HepG2 (cell line): ENCODE results near the gene YTHDF1. TPM values are rescaled to one million over a fixed set of nuclear protein-coding genes. Genes with fewer than 3 reads are reported as not detected.

ENCODE experiments used
- ATAC-seq: fragments of 200-7000 bp; cut with Tn5 transposase; 3 replicates; pipeline ENCODE4 v1.9.1; 2020; ENCODE audit warnings: mild to moderate bottlenecking, moderate library complexity
- BruUV-seq: library from RNA; stranded (reverse); fragments of 400-500 nt; replicated peaks from 2 replicates; lab custom pipeline; 2021; lab: Mats Ljungman, UMichigan
- CTCF ChIA-PET: fragments of 300-600 bp; formaldehyde crosslinking; extraction: SDS; loops from one replicate; lab custom pipeline; 2021; ENCODE audit warnings: low total read pairs, inconsistent platforms, low intra/inter-chr PET ratio; lab: Yijun Ruan, JAX
- POLR2A ChIA-PET: fragments of 350-600 bp; sonication (Branson Sonifier 250); formaldehyde crosslinking; loops from one replicate; lab custom pipeline; 2020; ENCODE audit warnings: antibody characterized with exemption, inconsistent platforms; lab: Yijun Ruan, JAX
- DNase-seq: peaks from one replicate; pipeline ENCODE4 v3.0.0-alpha.2; 2015; ENCODE audit warnings: low spot score
- FAIRE-seq: peaks from 3 replicates; lab custom pipeline; 2011; peaks lifted over from hg19 to GRCh38; lab: Jason Lieb, UNC
- H2AFZ ChIP-seq: one replicate; pipeline ENCODE4 v1.6.1; 2011; ENCODE audit warnings: low read length, inconsistent platforms
- H3K27ac ChIP-seq: fragments of 300-600 bp; 3 replicates; pipeline ENCODE4 v1.8.0; 2011; ENCODE audit warnings: mixed run types, mild to moderate bottlenecking, mixed read lengths, low read length, inconsistent platforms; ENCODE audit not compliant: insufficient read depth; ENCODE audit errors: extremely low read length
- H3K27me3 ChIP-seq, 2 experiments: fragments of 200-600 bp in 1 of 2; 2 replicates in 1 of 2; 3 replicates in 1 of 2; pipeline versions ENCODE4 v1.6.0 to v1.8.0; 2011; ENCODE audit warnings: low read length in 2 of 2, mild to moderate bottlenecking in 2 of 2, moderate library complexity in 2 of 2, inconsistent platforms in 1 of 2; ENCODE audit not compliant: insufficient read depth in 2 of 2, control insufficient read depth in 1 of 2
- H3K36me3 ChIP-seq, 2 experiments: fragments of 200-600 bp in 1 of 2; replicated peaks in 1 of 2; 2 replicates in 1 of 2; 3 replicates in 1 of 2; pipeline versions ENCODE4 v1.5.1 to v1.8.0; 2011; ENCODE audit warnings: low read length in 2 of 2, inconsistent platforms in 1 of 2; ENCODE audit not compliant: insufficient read depth in 2 of 2, control insufficient read depth in 1 of 2
- H3K4me1 ChIP-seq: 2 replicates; pipeline ENCODE4 v1.5.1; 2012; ENCODE audit warnings: low read length, inconsistent platforms; ENCODE audit not compliant: insufficient read depth
- H3K4me2 ChIP-seq: 2 replicates; pipeline ENCODE4 v1.6.0; 2011; ENCODE audit warnings: low read depth, low read length, inconsistent platforms
- H3K4me3 ChIP-seq, 3 experiments: fragments of 200-600 bp in 1 of 3; sonication (generic), shearing (Covaris generic) in 1 of 3; replicated peaks in 1 of 3; 2 replicates each; pipeline ENCODE4 v1.5.1; 2011 to 2016; ENCODE audit warnings: low read length in 3 of 3, inconsistent platforms in 2 of 3, low read depth in 2 of 3, mild to moderate bottlenecking in 2 of 3, control low read depth in 1 of 3, mixed read lengths in 1 of 3; ENCODE audit not compliant: insufficient read depth in 1 of 3
- H3K79me2 ChIP-seq: one replicate; pipeline ENCODE4 v1.6.1; 2011; ENCODE audit warnings: low read length, inconsistent platforms; ENCODE audit not compliant: insufficient read depth
- H3K9ac ChIP-seq: 2 replicates; pipeline ENCODE4 v1.6.0; 2011; ENCODE audit warnings: mild to moderate bottlenecking, low read depth, low read length, inconsistent platforms; ENCODE audit not compliant: insufficient read depth
- H3K9me3 ChIP-seq: 2 replicates; pipeline ENCODE4 v1.5.1; 2012; ENCODE audit warnings: mild to moderate bottlenecking, low read length
- H4K20me1 ChIP-seq: 2 replicates; pipeline ENCODE4 v1.6.0; 2011; ENCODE audit warnings: inconsistent platforms, mild to moderate bottlenecking, low read length, moderate library complexity; ENCODE audit not compliant: insufficient read depth
- CBX5 ChIP-seq: sonication (generic); formaldehyde crosslinking; IDR thresholded peaks from 2 replicates; pipeline ENCODE4 v1.4.0; 2020; ENCODE audit warnings: missing genetic modification reagents, borderline replicate concordance
- DRAP1 ChIP-seq: IDR thresholded peaks from 2 replicates; pipeline ENCODE4 v1.6.1; 2016; ENCODE audit warnings: missing genetic modification reagents, missing compliant biosample characterization
- KDM5B ChIP-seq: sonication (generic); formaldehyde crosslinking; IDR thresholded peaks from 2 replicates; pipeline ENCODE4 v1.4.0; 2020; ENCODE audit warnings: missing genetic modification reagents, mild to moderate bottlenecking, borderline replicate concordance
- MAZ ChIP-seq, 2 experiments: sonication (generic) in 1 of 2; formaldehyde crosslinking in 1 of 2; IDR thresholded peaks; 2 replicates each; pipeline versions ENCODE4 v1.5.0 to v1.6.1; 2012 to 2020; ENCODE audit warnings: low read depth in 2 of 2, mild to moderate bottlenecking in 2 of 2, borderline replicate concordance in 1 of 2, improper control_type of control experiment in 1 of 2, low read length in 1 of 2, missing genetic modification reagents in 1 of 2, moderate library complexity in 1 of 2
- PHF5A ChIP-seq: IDR thresholded peaks from one replicate; pipeline ENCODE4 v1.6.1; 2018; ENCODE audit warnings: low read depth, missing genetic modification reagents; ENCODE audit not compliant: unreplicated experiment
- RARG ChIP-seq: sonication (generic); formaldehyde crosslinking; IDR thresholded peaks from 2 replicates; pipeline ENCODE4 v1.4.0; 2020; ENCODE audit warnings: low read depth, mild to moderate bottlenecking, missing genetic modification reagents
- RELA ChIP-seq: sonication (generic); formaldehyde crosslinking; IDR thresholded peaks from 2 replicates; pipeline ENCODE4 v1.4.0; 2020; ENCODE audit warnings: missing genetic modification reagents
- ZFP36 ChIP-seq: fragments of 150-350 bp; IDR thresholded peaks from 2 replicates; pipeline ENCODE4 v1.6.1; 2018; ENCODE audit warnings: borderline replicate concordance, low read length, low read depth; ENCODE audit not compliant: partially characterized antibody
- ZFP90 ChIP-seq: sonication (generic); formaldehyde crosslinking; IDR thresholded peaks from 2 replicates; pipeline ENCODE4 v1.8.0; 2022; ENCODE audit warnings: missing genetic modification reagents, mild to moderate bottlenecking, inconsistent platforms, borderline replicate concordance
- ZNF263 ChIP-seq: sonication (generic); formaldehyde crosslinking; IDR thresholded peaks from 2 replicates; pipeline ENCODE4 v1.4.0; 2020; ENCODE audit warnings: missing genetic modification reagents
- ZNF432 ChIP-seq: sonication (generic); formaldehyde crosslinking; IDR thresholded peaks from 2 replicates; pipeline ENCODE4 v1.5.0; 2020; ENCODE audit warnings: missing genetic modification reagents, mild to moderate bottlenecking, borderline replicate concordance
- ZNF550 ChIP-seq: sonication (generic); formaldehyde crosslinking; IDR thresholded peaks from 2 replicates; pipeline ENCODE4 v1.4.0; 2020; ENCODE audit warnings: mild to moderate bottlenecking, missing genetic modification reagents, borderline replicate concordance
- WGBS: methylation state at CpG from one replicate; pipeline ENCODE4 v1.1.6; 2017; ENCODE audit warnings: low lambda C conversion rate; 5-methylcytosine and 5-hydroxymethylcytosine counted together
- in situ Hi-C: cut with HindIII; loops from 2 replicates; pipeline ENCODE4 v1.10.0; 2017; ENCODE audit warnings: low pct_unique_long_range_greater_than_20kb; ENCODE audit not compliant: extremely low pct_ligation_motif_present
- intact Hi-C: fragments of 100-400 bp; cut with micrococcal nuclease; formaldehyde crosslinking; loops from one replicate; pipeline ENCODE4 v1.10.0; 2022; ENCODE audit not compliant: unreplicated experiment
- polyA plus RNA-seq, 8 experiments: library from polyadenylated mRNA; depleted of rRNA in 3 of 8; stranded (reverse) in 7 of 8; unstranded in 1 of 8; fragments of >200 nt; fragmentation: Illumina TruSeq in 4 of 8; extraction: Trizol in 4 of 8; gene quantifications; 2 replicates each; pipeline versions ENCODE4 v1.2.1 to v1.2.3, GENCODE V29; 2011 to 2016; ENCODE audit warnings: low read depth in 4 of 8, missing spikeins in 1 of 8, mixed read lengths in 1 of 8; ENCODE audit not compliant: insufficient read depth in 1 of 8
- total RNA-seq, 5 experiments: library from RNA; depleted of rRNA; stranded (reverse); fragments of >200 nt; fragmentation: Illumina TruSeq; extraction: Trizol; gene quantifications; 2 replicates each; pipeline ENCODE4 v1.2.3, GENCODE V29; 2016; ENCODE audit warnings: low read depth in 1 of 5
- TF ChIP-seq, protein P1 (sequence below): sonication (generic); formaldehyde crosslinking; conservative IDR thresholded peaks from 2 replicates; pipeline ENCODE4 v1.5.0; 2020; ENCODE audit warnings: missing genetic modification reagents
- TF ChIP-seq, protein P2 (sequence below): sonication (generic); formaldehyde crosslinking; IDR thresholded peaks from 2 replicates; pipeline ENCODE4 v1.4.0; 2020; ENCODE audit warnings: mild to moderate bottlenecking, missing genetic modification reagents

Gene YTHDF1
- total and polyA plus RNA-seq, 2 of the 13 experiments (the other 11 are each of a cell fraction or from before 2014, with no cell fraction given): 34.5 to 37.7 TPM

- TF ChIP-seq, protein P1, sequence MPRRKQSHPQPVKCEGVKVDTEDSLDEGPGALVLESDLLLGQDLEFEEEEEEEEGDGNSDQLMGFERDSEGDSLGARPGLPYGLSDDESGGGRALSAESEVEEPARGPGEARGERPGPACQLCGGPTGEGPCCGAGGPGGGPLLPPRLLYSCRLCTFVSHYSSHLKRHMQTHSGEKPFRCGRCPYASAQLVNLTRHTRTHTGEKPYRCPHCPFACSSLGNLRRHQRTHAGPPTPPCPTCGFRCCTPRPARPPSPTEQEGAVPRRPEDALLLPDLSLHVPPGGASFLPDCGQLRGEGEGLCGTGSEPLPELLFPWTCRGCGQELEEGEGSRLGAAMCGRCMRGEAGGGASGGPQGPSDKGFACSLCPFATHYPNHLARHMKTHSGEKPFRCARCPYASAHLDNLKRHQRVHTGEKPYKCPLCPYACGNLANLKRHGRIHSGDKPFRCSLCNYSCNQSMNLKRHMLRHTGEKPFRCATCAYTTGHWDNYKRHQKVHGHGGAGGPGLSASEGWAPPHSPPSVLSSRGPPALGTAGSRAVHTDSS (CRISPR knock-in tag): no peak
- TF ChIP-seq RARG (CRISPR knock-in tag): no peak
Observed at GRCh38 chr20:63262836-63263235, 46.9 kb upstream of the YTHDF1 start (continued).

GRCh38 chr20:63261795-63262528 is 46.0 kb upstream of the YTHDF1 start:
- TF ChIP-seq ZFP36 (no peak), RELA (CRISPR knock-in tag) (no peak), ZNF432 (CRISPR knock-in tag) (no peak), CBX5 (no peak), DRAP1 (no peak), PHF5A (CRISPR knock-in tag) (no peak), ZNF263 (CRISPR knock-in tag) (peak; percentile 91), ZNF550 (CRISPR knock-in tag) (0 out of 2 replicates have a peak, but pooled peaks have one; percentile 34), KDM5B (CRISPR knock-in tag) (peak; percentile 53; the same call in 1 of the 2 replicates), MAZ (IDR thresholded peaks at IDR 0.05; ENCODE audit: borderline replicate concordance, low read depth, low read length) (no peak), MAZ (CRISPR knock-in tag; IDR thresholded peaks at IDR 0.05; ENCODE audit: low read depth) (0 out of 2 replicates have a peak, but pooled peaks have one; percentile 15), ZFP90 (CRISPR knock-in tag) (no peak)
- TF ChIP-seq, protein P2, sequence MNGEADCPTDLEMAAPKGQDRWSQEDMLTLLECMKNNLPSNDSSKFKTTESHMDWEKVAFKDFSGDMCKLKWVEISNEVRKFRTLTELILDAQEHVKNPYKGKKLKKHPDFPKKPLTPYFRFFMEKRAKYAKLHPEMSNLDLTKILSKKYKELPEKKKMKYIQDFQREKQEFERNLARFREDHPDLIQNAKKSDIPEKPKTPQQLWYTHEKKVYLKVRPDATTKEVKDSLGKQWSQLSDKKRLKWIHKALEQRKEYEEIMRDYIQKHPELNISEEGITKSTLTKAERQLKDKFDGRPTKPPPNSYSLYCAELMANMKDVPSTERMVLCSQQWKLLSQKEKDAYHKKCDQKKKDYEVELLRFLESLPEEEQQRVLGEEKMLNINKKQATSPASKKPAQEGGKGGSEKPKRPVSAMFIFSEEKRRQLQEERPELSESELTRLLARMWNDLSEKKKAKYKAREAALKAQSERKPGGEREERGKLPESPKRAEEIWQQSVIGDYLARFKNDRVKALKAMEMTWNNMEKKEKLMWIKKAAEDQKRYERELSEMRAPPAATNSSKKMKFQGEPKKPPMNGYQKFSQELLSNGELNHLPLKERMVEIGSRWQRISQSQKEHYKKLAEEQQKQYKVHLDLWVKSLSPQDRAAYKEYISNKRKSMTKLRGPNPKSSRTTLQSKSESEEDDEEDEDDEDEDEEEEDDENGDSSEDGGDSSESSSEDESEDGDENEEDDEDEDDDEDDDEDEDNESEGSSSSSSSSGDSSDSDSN: peak; percentile 32; the same call in 1 of the 2 replicates
- TF ChIP-seq, all 625 proteins: peak for 5
- FAIRE-seq (no peak), DNase-seq (no peak), ATAC-seq (peak; percentile 16)
- POLR2A ChIA-PET: no interaction called here
- Histone ChIP-seq H3K4me3 (peak overlapping the region in 1 of 3 experiments; percentile 49; a peak in 1 of 6 replicates), H3K79me2 (no peaks in the 10 kb centered on the region), H3K4me2 (peak overlapping the region; percentile 68), H4K20me1 (peaks cover 2% of the 10 kb centered on the region; the same call in 1 of the 2 replicates), H3K27ac (no peak overlapping the region), H3K27me3 (peaks cover 24 to 68% of the 10 kb centered on the region in 2 experiments), H3K4me1 (peaks cover 32% of the 10 kb centered on the region), H3K9me3 (no peaks in the 10 kb centered on the region), H2AFZ (no peak overlapping the region), H3K9ac (peak overlapping the region; percentile 7; the same call in 1 of the 2 replicates), H3K36me3 (no peaks in the 10 kb centered on the region)
- intact Hi-C loops: loop anchor here (1.0 kb wide), 1 partner anchor 83 kb away; no protein-coding TSS in a partner anchor
- CTCF ChIA-PET: no interaction called here
- WGBS: 46% methylated on average over 30 of the region's 30 CpGs
- in situ Hi-C loops: no loop called here
- no TSS peak for BruUV-seq
